RWPE1 (cell line): ENCODE measurements around the gene CLCA4.

Source experiments
- CTCF ChIA-PET: fragments of 350-600 bp; sonication (Branson Sonifier 250); formaldehyde crosslinking; extraction: SDS; loops from one replicate; lab custom pipeline; 2021; lab: Yijun Ruan, JAX
- POLR2A ChIA-PET: fragments of 400-600 bp; formaldehyde crosslinking; extraction: SDS; loops from one replicate; lab custom pipeline; 2020; ENCODE audit warnings: antibody characterized with exemption; ENCODE audit not compliant: low non-redundant PET; lab: Yijun Ruan, JAX
- DNase-seq: peaks from one replicate; pipeline ENCODE4 v3.0.0; 2012; ENCODE audit warnings: low spot score
- H3K27ac ChIP-seq: fragments of 450-650 bp; 2 replicates; pipeline ENCODE4 v1.5.1; 2017
- TF ChIP-seq, protein P1 (sequence below): fragments of 450-650 bp; conservative IDR thresholded peaks from 2 replicates; pipeline ENCODE4 v1.5.1; 2017; ENCODE audit warnings: low read depth, mild to moderate bottlenecking

The CLCA4 gene

GRCh38 chr1:86618358-86618757, 71.5 kb downstream of the CLCA4 start:
- POLR2A ChIA-PET, result no interaction called here
- no peak for DNase-seq
- TF ChIP-seq, protein P1, sequence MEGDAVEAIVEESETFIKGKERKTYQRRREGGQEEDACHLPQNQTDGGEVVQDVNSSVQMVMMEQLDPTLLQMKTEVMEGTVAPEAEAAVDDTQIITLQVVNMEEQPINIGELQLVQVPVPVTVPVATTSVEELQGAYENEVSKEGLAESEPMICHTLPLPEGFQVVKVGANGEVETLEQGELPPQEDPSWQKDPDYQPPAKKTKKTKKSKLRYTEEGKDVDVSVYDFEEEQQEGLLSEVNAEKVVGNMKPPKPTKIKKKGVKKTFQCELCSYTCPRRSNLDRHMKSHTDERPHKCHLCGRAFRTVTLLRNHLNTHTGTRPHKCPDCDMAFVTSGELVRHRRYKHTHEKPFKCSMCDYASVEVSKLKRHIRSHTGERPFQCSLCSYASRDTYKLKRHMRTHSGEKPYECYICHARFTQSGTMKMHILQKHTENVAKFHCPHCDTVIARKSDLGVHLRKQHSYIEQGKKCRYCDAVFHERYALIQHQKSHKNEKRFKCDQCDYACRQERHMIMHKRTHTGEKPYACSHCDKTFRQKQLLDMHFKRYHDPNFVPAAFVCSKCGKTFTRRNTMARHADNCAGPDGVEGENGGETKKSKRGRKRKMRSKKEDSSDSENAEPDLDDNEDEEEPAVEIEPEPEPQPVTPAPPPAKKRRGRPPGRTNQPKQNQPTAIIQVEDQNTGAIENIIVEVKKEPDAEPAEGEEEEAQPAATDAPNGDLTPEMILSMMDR, result no peak
- CTCF ChIA-PET, result no interaction called here
- H3K27ac ChIP-seq, result no peak overlapping the region

- ChIA-PET CTCF (no interaction called here), POLR2A (no interaction called here)
- no peak for DNase-seq
- no peak overlapping the region for H3K27ac ChIP-seq
- TF ChIP-seq, protein P1, result no peak
Measured at GRCh38 chr1:86619313-86619712, 72.4 kb downstream of the CLCA4 start.

DNA sequence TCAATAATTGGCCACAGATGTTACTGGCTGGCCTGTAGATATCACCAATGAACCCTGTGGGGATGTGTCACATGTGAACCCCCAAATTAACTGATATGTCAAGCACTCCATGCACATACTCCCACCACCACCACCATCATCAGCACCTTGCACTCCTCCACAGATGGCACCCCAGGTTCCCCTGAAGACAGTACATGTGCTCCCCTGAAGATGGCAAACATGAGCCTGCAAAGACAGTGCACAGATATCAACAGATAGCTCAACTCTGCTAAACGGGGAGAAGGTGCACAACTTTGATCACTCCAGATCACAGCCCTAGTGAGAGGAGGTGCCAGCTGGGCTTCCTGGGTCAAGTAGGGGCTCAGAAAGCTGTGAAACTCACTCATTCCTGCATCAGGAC, 74.4 kb downstream of the CLCA4 start:
- TF ChIP-seq, protein P1, result no peak
- no peak for DNase-seq
- ChIA-PET POLR2A (no interaction called here), CTCF (no interaction called here)
- no peak overlapping the region for H3K27ac ChIP-seq
